Liver (tissue), 9 donors: ENCODE results near the gene TUBA4B. TPM values are rescaled to one million over a fixed set of nuclear protein-coding genes. Genes with fewer than 3 reads are reported as not detected.

Experiments used
- DNase-seq: peaks from one replicate; pipeline ENCODE4 v3.0.0-alpha.2; 2017; ENCODE audit warnings: low spot score
- H3K27ac ChIP-seq, 2 donors: one replicate each; pipeline ENCODE4 v1.7.0; 2013; ENCODE audit warnings: inconsistent platforms in 2 of 2, low read length in 2 of 2, control low read depth in 1 of 2, low read depth in 1 of 2, mild to moderate bottlenecking in 1 of 2
- H3K27me3 ChIP-seq, 4 donors: one replicate each; pipeline versions ENCODE4 v1.6.1 to v1.7.0; 2013; ENCODE audit warnings: low read length in 3 of 4, inconsistent platforms in 1 of 4, mild to moderate bottlenecking in 1 of 4, moderate library complexity in 1 of 4; ENCODE audit not compliant: control insufficient read depth in 4 of 4, insufficient read depth in 4 of 4
- H3K36me3 ChIP-seq, 4 donors: one replicate each; pipeline versions ENCODE4 v1.6.1 to v1.7.0; 2013; ENCODE audit warnings: low read length in 3 of 4, mild to moderate bottlenecking in 3 of 4, low read depth in 1 of 4, moderate library complexity in 1 of 4; ENCODE audit not compliant: control insufficient read depth in 4 of 4, insufficient read depth in 3 of 4
- H3K4me1 ChIP-seq, 4 donors: one replicate each; pipeline versions ENCODE4 v1.6.1 to v1.7.0; 2013; ENCODE audit warnings: low read length in 3 of 4, mild to moderate bottlenecking in 3 of 4, moderate library complexity in 1 of 4; ENCODE audit not compliant: control insufficient read depth in 4 of 4, insufficient read depth in 4 of 4
- H3K4me3 ChIP-seq, 3 donors: one replicate each; pipeline versions ENCODE4 v1.6.1 to v1.7.0; 2013; ENCODE audit warnings: low read length in 3 of 3, control low read depth in 1 of 3, low read depth in 1 of 3, mild to moderate bottlenecking in 1 of 3
- H3K9ac ChIP-seq, 2 donors: one replicate each; pipeline ENCODE4 v1.7.0; 2013; ENCODE audit warnings: low read length in 2 of 2, mild to moderate bottlenecking in 2 of 2, moderate library complexity in 2 of 2, control low read depth in 1 of 2, low read depth in 1 of 2
- H3K9me3 ChIP-seq, 4 donors: one replicate each; pipeline versions ENCODE4 v1.6.1 to v1.7.0; 2013; ENCODE audit warnings: low read length in 3 of 4; ENCODE audit not compliant: control insufficient read depth in 4 of 4
- EGR1 ChIP-seq, 2 donors: IDR thresholded peaks; 2 replicates each; pipeline ENCODE4 v1.6.1; 2016 to 2018; ENCODE audit warnings: antibody characterized with exemption in 2 of 2, low read depth in 2 of 2
- GABPA ChIP-seq, 2 donors: IDR thresholded peaks in 1 of 2; conservative IDR thresholded peaks in 1 of 2; 2 replicates each; pipeline ENCODE4 v1.6.1; 2016; ENCODE audit warnings: antibody characterized with exemption in 2 of 2, mild to moderate bottlenecking in 1 of 2, moderate library complexity in 1 of 2
- HNF4A ChIP-seq, 2 donors: conservative IDR thresholded peaks; 2 replicates each; pipeline ENCODE4 v1.6.1; 2016; ENCODE audit warnings: antibody characterized with exemption in 2 of 2, mild to moderate bottlenecking in 2 of 2
- JUND ChIP-seq, 2 donors: IDR thresholded peaks; 2 replicates each; pipeline ENCODE4 v1.6.1; 2016; ENCODE audit warnings: antibody characterized with exemption in 2 of 2
- NR2F2 ChIP-seq: IDR thresholded peaks from 2 replicates; pipeline ENCODE4 v1.6.1; 2016; ENCODE audit warnings: antibody characterized with exemption
- REST ChIP-seq: IDR thresholded peaks from 2 replicates; pipeline ENCODE4 v1.6.1; 2016; ENCODE audit warnings: antibody characterized with exemption, mild to moderate bottlenecking
- RXRA ChIP-seq, 2 donors: IDR thresholded peaks; 2 replicates each; pipeline ENCODE4 v1.6.1; 2017 to 2018; ENCODE audit warnings: antibody characterized with exemption in 2 of 2, mild to moderate bottlenecking in 1 of 2
- SP1 ChIP-seq: IDR thresholded peaks from 2 replicates; pipeline ENCODE4 v1.6.1; 2018; ENCODE audit warnings: antibody characterized with exemption, mild to moderate bottlenecking
- TAF1 ChIP-seq: conservative IDR thresholded peaks from 2 replicates; pipeline ENCODE4 v1.6.1; 2016; ENCODE audit warnings: antibody characterized with exemption, mild to moderate bottlenecking
- YY1 ChIP-seq: IDR thresholded peaks from 2 replicates; pipeline ENCODE4 v1.6.1; 2016; ENCODE audit warnings: antibody characterized with exemption, mild to moderate bottlenecking
- ZBTB33 ChIP-seq: IDR thresholded peaks from 2 replicates; pipeline ENCODE4 v1.6.1; 2016; ENCODE audit warnings: antibody characterized with exemption
- WGBS: extraction: QIAGEN DNeasy Blood & Tissue Kit; methylation state at CpG from one replicate; pipeline ENCODE4 v1.1.7; 2013; 5-methylcytosine and 5-hydroxymethylcytosine counted together
- polyA plus RNA-seq, 2 donors: library from polyadenylated mRNA; stranded (reverse) in 1 of 2; unstranded in 1 of 2; fragments of 200-250 nt in 1 of 2; fragments of >200 nt in 1 of 2; fragmentation: Nextera tagmentation in 1 of 2; extraction: Ambion mirVana in 1 of 2; gene quantifications; one replicate each; pipeline versions ENCODE4 v1.2.1 to v1.2.3, GENCODE V29; 2013 to 2015
- total RNA-seq, 2 donors: library from RNA; depleted of rRNA; stranded (reverse); fragments of >200 nt; gene quantifications; one replicate each; pipeline ENCODE4 v1.2.3, GENCODE V29; 2014
- TF ChIP-seq, protein P1 (sequence below): fragments of 150-350 bp; IDR thresholded peaks from 2 replicates; pipeline ENCODE4 v1.5.1; 2017; ENCODE audit warnings: improper control_type of control experiment, low read depth, low read length; ENCODE audit not compliant: missing input control
- donor health status: healthy.
- donor health status: healthy.
- donor health status: healthy.
- donor health status: healthy.
- donor health status: healthy.

TUBA4B gene
- total and polyA plus RNA-seq, 4 donors = 0.08 to 0.20 (median 0.19) TPM; not detected in 1

GRCh38 chr2:219207134-219207883, 45.7 kb upstream of the TUBA4B start:
- Histone ChIP-seq H3K4me3 (peak overlapping the region; percentile 11 to 95 (median 78)), H3K27me3 (no peaks in the 10 kb centered on the region), H3K36me3 (peaks cover 2 to 16% (median 8%) of the 10 kb centered on the region in 4 donors), H3K9me3 (no peaks in the 10 kb centered on the region), H3K9ac (peak overlapping the region; percentile 23 to 32), H3K27ac (peak overlapping the region; percentile 95 to 97), H3K4me1 (peaks cover 3 to 26% (median 23%) of the 10 kb centered on the region in 4 donors)
- 9% methylated on average over 22 of the region's 22 CpGs for WGBS
- peak; percentile 10 for TF ChIP-seq REST
- TF ChIP-seq RXRA (IDR thresholded peaks at IDR 0.05) = no peak
- no peak for TF ChIP-seq TAF1
- TF ChIP-seq YY1 = no peak
- DNase-seq = peak; percentile 40

GRCh38 chr2:219207884-219208740, 44.9 kb upstream of the TUBA4B start:
- Histone ChIP-seq H3K27me3 (no peaks in the 10 kb centered on the region), H3K9ac (no peak overlapping the region), H3K9me3 (no peaks in the 10 kb centered on the region), H3K4me1 (peaks cover 3 to 26% (median 23%) of the 10 kb centered on the region in 4 donors), H3K36me3 (peaks cover 5 to 21% (median 9%) of the 10 kb centered on the region in 4 donors), H3K4me3 (peak overlapping the region in 1 of 3 donors; percentile 78), H3K27ac (peak overlapping the region; percentile 95 to 97)
- peak; percentile 42 for DNase-seq
- TF ChIP-seq REST = no peak
- TF ChIP-seq JUND (IDR thresholded peaks at IDR 0.05) = no peak
- TF ChIP-seq GABPA (IDR thresholded peaks at IDR 0.05 in 1 of 2, conservative IDR thresholded peaks at IDR 0.05 in 1 of 2) = no peak
- TF ChIP-seq NR2F2 = no peak
- TF ChIP-seq RXRA (IDR thresholded peaks at IDR 0.05) = peak in 1 of 2 donors; percentile 20
- peak; percentile 69 to 73 for TF ChIP-seq HNF4A (conservative IDR thresholded peaks at IDR 0.05)
- peak; percentile 30 for TF ChIP-seq SP1
- TF ChIP-seq EGR1 (IDR thresholded peaks at IDR 0.05; ENCODE audit: low read depth in 2 of 2) = no peak
- no peak for TF ChIP-seq ZBTB33
- TF ChIP-seq, protein P1, sequence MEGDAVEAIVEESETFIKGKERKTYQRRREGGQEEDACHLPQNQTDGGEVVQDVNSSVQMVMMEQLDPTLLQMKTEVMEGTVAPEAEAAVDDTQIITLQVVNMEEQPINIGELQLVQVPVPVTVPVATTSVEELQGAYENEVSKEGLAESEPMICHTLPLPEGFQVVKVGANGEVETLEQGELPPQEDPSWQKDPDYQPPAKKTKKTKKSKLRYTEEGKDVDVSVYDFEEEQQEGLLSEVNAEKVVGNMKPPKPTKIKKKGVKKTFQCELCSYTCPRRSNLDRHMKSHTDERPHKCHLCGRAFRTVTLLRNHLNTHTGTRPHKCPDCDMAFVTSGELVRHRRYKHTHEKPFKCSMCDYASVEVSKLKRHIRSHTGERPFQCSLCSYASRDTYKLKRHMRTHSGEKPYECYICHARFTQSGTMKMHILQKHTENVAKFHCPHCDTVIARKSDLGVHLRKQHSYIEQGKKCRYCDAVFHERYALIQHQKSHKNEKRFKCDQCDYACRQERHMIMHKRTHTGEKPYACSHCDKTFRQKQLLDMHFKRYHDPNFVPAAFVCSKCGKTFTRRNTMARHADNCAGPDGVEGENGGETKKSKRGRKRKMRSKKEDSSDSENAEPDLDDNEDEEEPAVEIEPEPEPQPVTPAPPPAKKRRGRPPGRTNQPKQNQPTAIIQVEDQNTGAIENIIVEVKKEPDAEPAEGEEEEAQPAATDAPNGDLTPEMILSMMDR = no peak
- 33% methylated on average over 17 of the region's 17 CpGs for WGBS
